ENCODE results near the gene BCL11A. TPM values are rescaled to one million over a fixed set of nuclear protein-coding genes. Genes with fewer than 3 reads are reported as not detected.

Gene BCL11A
- total RNA-seq, 3 donors from 2014 or later (not counting 1 experiment from before 2014, with no cell fraction given): 2.6 to 3.5 (median 3.0) TPM

- TF ChIP-seq CTCF (IDR thresholded peaks at IDR 0.05): no peak
- H3K36me3 ChIP-seq (ENCODE audit: control insufficient read depth, insufficient read depth, low read length): no peaks in the 10 kb centered on the region
- ATAC-seq (no peak), DNase-seq (no peak)
- no peaks in the 10 kb centered on the region for H3K4me1 Mint-ChIP-seq
- H3K27ac ChIP-seq (ENCODE audit: low read length): no peak overlapping the region
- H3K27me3 Mint-ChIP-seq (ENCODE audit: low read depth in 2 of 2): peaks cover 24 to 68% of the 10 kb centered on the region in 2 donors
- H3K4me1 ChIP-seq (ENCODE audit: control insufficient read depth, insufficient read depth, low read length): no peaks in the 10 kb centered on the region
- WGBS (ENCODE audit: insufficient coverage): 88% methylated on average over 7 of the region's 9 CpGs
- no peak overlapping the region for H3K4me3 Mint-ChIP-seq
- no peaks in the 10 kb centered on the region for H3K9me3 ChIP-seq (ENCODE audit: control insufficient read depth, insufficient read depth, low read length)
- no peaks in the 10 kb centered on the region for H3K36me3 Mint-ChIP-seq
- no peak overlapping the region for H3K27ac Mint-ChIP-seq
- peaks cover 3% of the 10 kb centered on the region for H3K27me3 ChIP-seq (ENCODE audit: control insufficient read depth, insufficient read depth, low read length)
- intact Hi-C loops (cut with micrococcal nuclease): no loop called here
- no peak overlapping the region for H3K4me3 ChIP-seq (ENCODE audit: low read length)
- no peaks in the 10 kb centered on the region for H3K9me3 Mint-ChIP-seq
Measured at GRCh38 chr2:60538101-60538500, 15.4 kb downstream of the BCL11A start.

GRCh38 chr2:60536746-60537145 lies 16.7 kb downstream of the BCL11A start:
- TF ChIP-seq CTCF (IDR thresholded peaks at IDR 0.05): no peak
- peaks cover 1% of the 10 kb centered on the region for H3K4me1 ChIP-seq (ENCODE audit: control insufficient read depth, insufficient read depth, low read length)
- H3K4me3 ChIP-seq (ENCODE audit: low read length): no peak overlapping the region
- H3K27me3 ChIP-seq (ENCODE audit: control insufficient read depth, insufficient read depth, low read length): no peaks in the 10 kb centered on the region
- no peak overlapping the region for H3K27ac ChIP-seq (ENCODE audit: low read length)
- H3K4me1 Mint-ChIP-seq: no peaks in the 10 kb centered on the region
- no peaks in the 10 kb centered on the region for H3K9me3 ChIP-seq (ENCODE audit: control insufficient read depth, insufficient read depth, low read length)
- H3K36me3 Mint-ChIP-seq: no peaks in the 10 kb centered on the region
- peaks cover 37 to 80% of the 10 kb centered on the region in 2 donors for H3K27me3 Mint-ChIP-seq (ENCODE audit: low read depth in 2 of 2)
- DNase-seq (no peak), ATAC-seq (no peak)
- H3K36me3 ChIP-seq (ENCODE audit: control insufficient read depth, insufficient read depth, low read length): no peaks in the 10 kb centered on the region
- no peak overlapping the region for H3K4me3 Mint-ChIP-seq
- no peak overlapping the region for H3K27ac Mint-ChIP-seq
- intact Hi-C loops (cut with micrococcal nuclease): no loop called here
- no CpG with 5 or more reads among the region's 1 CpG for WGBS (ENCODE audit: insufficient coverage)
- no peaks in the 10 kb centered on the region for H3K9me3 Mint-ChIP-seq

- ATAC-seq (no peak), DNase-seq (no peak)
- H3K4me3 Mint-ChIP-seq: no peak overlapping the region
- WGBS (ENCODE audit: insufficient coverage): 76% methylated on average over 10 of the region's 11 CpGs
- H3K9me3 Mint-ChIP-seq: no peaks in the 10 kb centered on the region
- Histone ChIP-seq H3K4me1 (ENCODE audit: control insufficient read depth, insufficient read depth, low read length) (peaks cover 7% of the 10 kb centered on the region), H3K36me3 (ENCODE audit: control insufficient read depth, insufficient read depth, low read length) (no peaks in the 10 kb centered on the region), H3K9me3 (ENCODE audit: control insufficient read depth, insufficient read depth, low read length) (no peaks in the 10 kb centered on the region), H3K4me3 (ENCODE audit: low read length) (no peak overlapping the region), H3K27ac (ENCODE audit: low read length) (no peak overlapping the region), H3K27me3 (ENCODE audit: control insufficient read depth, insufficient read depth, low read length) (peaks cover 3% of the 10 kb centered on the region)
- H3K27ac Mint-ChIP-seq: no peak overlapping the region
- intact Hi-C loops (cut with micrococcal nuclease): no loop called here
- no peak for TF ChIP-seq CTCF (IDR thresholded peaks at IDR 0.05)
- H3K36me3 Mint-ChIP-seq: no peaks in the 10 kb centered on the region
- peaks cover 44 to 81% of the 10 kb centered on the region in 2 donors for H3K27me3 Mint-ChIP-seq (ENCODE audit: low read depth in 2 of 2)
- no peaks in the 10 kb centered on the region for H3K4me1 Mint-ChIP-seq
Measured at GRCh38 chr2:60535685-60536312, 17.7 kb downstream of the BCL11A start.
